ENCODE results near the gene KIF24. TPM values are rescaled to one million over a fixed set of nuclear protein-coding genes. Genes with fewer than 3 reads are reported as not detected.
"Not testable (repeated sequence)": the region's sequence is repeated elsewhere in the genome, so short reads cannot be mapped to it uniquely, and the experiment has no call there.

Gene KIF24
- total RNA-seq, 1 donor from 2014 or later = 1.4 TPM

GRCh38 chr9:34311499-34312185 is 17.4 kb downstream of the KIF24 start:
- H3K36me3 ChIP-seq = no peaks in the 10 kb centered on the region

GRCh38 chr9:34310215-34310614 is 18.9 kb downstream of the KIF24 start:
- H3K9me3 ChIP-seq = no peaks in the 10 kb centered on the region
- intact Hi-C loops (cut with DNase I) = no loop called here
- no peak for TF ChIP-seq CTCF (IDR thresholded peaks at IDR 0.05)
- DNase-seq (no peak), ATAC-seq (no peak)
- H3K4me3 ChIP-seq = no peak overlapping the region
- no peaks in the 10 kb centered on the region for H3K4me1 ChIP-seq
- H3K27me3 ChIP-seq (ENCODE audit: low read depth) = no peaks in the 10 kb centered on the region
- no peak overlapping the region for H3K27ac ChIP-seq
- no peaks in the 10 kb centered on the region for H3K36me3 ChIP-seq

More at GRCh38 chr9:34311499-34312185, 17.4 kb downstream of the KIF24 start:
- no peaks in the 10 kb centered on the region for H3K4me1 ChIP-seq
- H3K9me3 ChIP-seq = no peaks in the 10 kb centered on the region
- DNase-seq = no peak
- TF ChIP-seq CTCF (IDR thresholded peaks at IDR 0.05) = no peak
- H3K4me3 ChIP-seq = no peak overlapping the region
- no peak for ATAC-seq
- intact Hi-C loops (cut with DNase I) = no loop called here
- no peak overlapping the region for H3K27ac ChIP-seq
- H3K27me3 ChIP-seq (ENCODE audit: low read depth) = no peaks in the 10 kb centered on the region

GRCh38 chr9:34308316-34308715 is 20.8 kb downstream of the KIF24 start:
- H3K27me3 ChIP-seq (ENCODE audit: low read depth); ATAC-seq; H3K9me3 ChIP-seq; DNase-seq; intact Hi-C loops (cut with DNase I); H3K4me1 ChIP-seq; H3K4me3 ChIP-seq; H3K27ac ChIP-seq; H3K36me3 ChIP-seq: not testable (repeated sequence)

DNA sequence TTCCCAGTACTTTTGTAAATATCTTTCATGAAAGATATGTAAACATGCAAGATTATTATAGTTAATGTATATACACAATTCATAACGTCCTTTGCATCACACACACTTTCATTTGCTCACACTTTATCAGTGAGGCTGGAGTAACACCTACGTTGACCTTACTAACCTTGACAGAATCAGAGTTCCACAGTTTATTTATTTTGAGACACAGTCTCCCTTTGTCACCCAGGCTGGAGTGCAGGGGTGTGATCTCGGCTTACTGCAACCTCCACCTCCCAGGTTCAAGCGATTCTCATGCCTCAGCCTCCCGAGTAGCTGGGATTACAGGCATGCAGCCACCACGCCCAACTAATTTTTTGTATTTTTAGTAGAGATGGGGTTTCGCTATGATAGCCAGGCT is 28.0 kb downstream of the KIF24 start:
- H3K36me3 ChIP-seq; H3K9me3 ChIP-seq; H3K27me3 ChIP-seq (ENCODE audit: low read depth); DNase-seq; H3K4me3 ChIP-seq; intact Hi-C loops (cut with DNase I); H3K27ac ChIP-seq; ATAC-seq; H3K4me1 ChIP-seq: not testable (repeated sequence)

- H3K36me3 ChIP-seq = no peaks in the 10 kb centered on the region
- ATAC-seq (no peak), DNase-seq (no peak)
- TF ChIP-seq CTCF (IDR thresholded peaks at IDR 0.05) = no peak
- H3K27me3 ChIP-seq (ENCODE audit: low read depth) = no peaks in the 10 kb centered on the region
- no peak overlapping the region for H3K27ac ChIP-seq
- H3K4me1 ChIP-seq = no peaks in the 10 kb centered on the region
- H3K9me3 ChIP-seq = no peaks in the 10 kb centered on the region
- no peak overlapping the region for H3K4me3 ChIP-seq
- intact Hi-C loops (cut with DNase I) = no loop called here
These were observed 36.5 kb downstream of the KIF24 start for GRCh38 chr9:34292552-34292951.

DNA sequence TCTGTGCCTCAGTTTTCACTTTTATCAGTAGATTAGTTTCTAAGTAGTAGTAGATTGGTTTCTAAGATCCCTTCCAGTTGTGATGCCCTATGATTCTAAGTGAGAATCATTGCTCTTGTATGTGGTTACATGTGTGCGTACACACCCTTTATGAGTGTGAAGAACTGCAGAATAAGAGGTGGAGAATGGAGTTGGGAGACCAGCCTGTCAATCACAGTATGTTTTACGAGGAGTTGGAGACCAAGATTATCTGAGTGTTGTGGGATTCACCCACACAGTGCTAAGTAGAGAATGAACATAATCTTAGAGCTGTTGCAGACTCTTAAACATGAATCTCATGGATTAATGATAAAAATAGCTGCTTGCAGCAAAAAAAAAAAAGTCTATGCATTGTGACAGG is 37.6 kb downstream of the KIF24 start:
- no peak overlapping the region for H3K27ac ChIP-seq
- no peak for TF ChIP-seq CTCF (IDR thresholded peaks at IDR 0.05)
- no peaks in the 10 kb centered on the region for H3K9me3 ChIP-seq
- no peak for ATAC-seq
- no peak overlapping the region for H3K4me3 ChIP-seq
- H3K27me3 ChIP-seq (ENCODE audit: low read depth) = no peaks in the 10 kb centered on the region
- no peak for DNase-seq
- H3K4me1 ChIP-seq = no peaks in the 10 kb centered on the region
- no peaks in the 10 kb centered on the region for H3K36me3 ChIP-seq
- intact Hi-C loops (cut with DNase I) = no loop called here
